ENCODE data around the gene RFXAP. TPM values are rescaled to one million over a fixed set of nuclear protein-coding genes. Genes with fewer than 3 reads are reported as not detected.
"Not testable (repeated sequence)": the region's sequence is repeated elsewhere in the genome, so short reads cannot be mapped to it uniquely, and the experiment has no call there.

RFXAP gene
- total RNA-seq, 1 donor: 3.7 TPM

DNA sequence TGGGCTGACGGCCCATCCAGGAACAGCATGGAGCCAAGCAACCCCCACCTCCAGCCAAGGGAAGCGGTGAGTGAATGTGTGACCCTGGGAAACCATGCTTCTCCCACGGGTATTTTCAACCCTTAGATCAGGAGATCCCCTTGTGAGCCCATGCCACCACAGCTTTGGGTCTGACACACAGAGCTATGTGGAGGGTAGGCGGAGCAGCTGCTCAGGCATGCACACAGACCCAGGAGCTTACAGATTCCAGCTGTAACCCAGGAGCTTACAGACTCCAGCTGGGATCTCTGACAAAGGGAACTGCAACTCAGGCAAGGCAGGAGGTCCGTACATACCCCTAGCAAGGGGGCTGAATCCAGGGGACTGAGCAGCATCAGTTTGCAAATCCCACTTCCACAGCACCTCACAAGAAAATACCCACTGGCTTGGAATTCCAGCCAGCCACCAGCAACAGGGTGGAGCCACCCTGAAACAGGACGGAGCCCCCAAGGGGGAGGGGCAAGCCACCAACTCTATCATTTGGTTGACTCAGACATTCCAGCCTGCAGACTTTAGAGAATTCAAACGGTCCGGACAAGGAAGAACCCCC, 40.8 kb upstream of the RFXAP start:
- TF ChIP-seq, protein P1, sequence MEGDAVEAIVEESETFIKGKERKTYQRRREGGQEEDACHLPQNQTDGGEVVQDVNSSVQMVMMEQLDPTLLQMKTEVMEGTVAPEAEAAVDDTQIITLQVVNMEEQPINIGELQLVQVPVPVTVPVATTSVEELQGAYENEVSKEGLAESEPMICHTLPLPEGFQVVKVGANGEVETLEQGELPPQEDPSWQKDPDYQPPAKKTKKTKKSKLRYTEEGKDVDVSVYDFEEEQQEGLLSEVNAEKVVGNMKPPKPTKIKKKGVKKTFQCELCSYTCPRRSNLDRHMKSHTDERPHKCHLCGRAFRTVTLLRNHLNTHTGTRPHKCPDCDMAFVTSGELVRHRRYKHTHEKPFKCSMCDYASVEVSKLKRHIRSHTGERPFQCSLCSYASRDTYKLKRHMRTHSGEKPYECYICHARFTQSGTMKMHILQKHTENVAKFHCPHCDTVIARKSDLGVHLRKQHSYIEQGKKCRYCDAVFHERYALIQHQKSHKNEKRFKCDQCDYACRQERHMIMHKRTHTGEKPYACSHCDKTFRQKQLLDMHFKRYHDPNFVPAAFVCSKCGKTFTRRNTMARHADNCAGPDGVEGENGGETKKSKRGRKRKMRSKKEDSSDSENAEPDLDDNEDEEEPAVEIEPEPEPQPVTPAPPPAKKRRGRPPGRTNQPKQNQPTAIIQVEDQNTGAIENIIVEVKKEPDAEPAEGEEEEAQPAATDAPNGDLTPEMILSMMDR (IDR thresholded peaks at IDR 0.05; ENCODE audit: insufficient read depth, low read length): no peak
- DNase-seq (ENCODE audit: low read depth): peak; percentile 23
- no peak overlapping the region for H3K4me3 ChIP-seq (ENCODE audit: low read depth, low read length)

DNA sequence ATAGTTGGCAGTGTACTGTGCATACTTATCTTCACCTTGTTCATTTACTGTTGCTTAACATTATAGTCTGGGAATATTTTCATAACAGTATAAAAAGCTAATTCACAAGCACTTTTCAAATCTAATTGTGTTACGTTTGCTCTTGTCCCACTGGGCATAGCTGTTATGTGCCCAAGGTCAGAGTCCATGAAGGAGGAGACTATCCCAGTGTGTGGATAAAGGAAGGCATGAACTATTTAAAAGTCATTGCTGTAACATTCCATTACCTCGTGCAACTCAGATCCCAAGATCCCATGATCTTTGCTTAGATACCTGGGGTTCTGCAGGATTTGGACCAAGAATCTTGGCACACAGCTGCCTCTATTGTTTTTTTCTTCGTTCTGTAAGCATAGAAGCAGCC, 35.1 kb upstream of the RFXAP start:
- no peak overlapping the region for H3K4me3 ChIP-seq (ENCODE audit: low read depth, low read length)
- TF ChIP-seq, protein P1 (IDR thresholded peaks at IDR 0.05; ENCODE audit: insufficient read depth, low read length): no peak
- DNase-seq (ENCODE audit: low read depth): no peak

DNA sequence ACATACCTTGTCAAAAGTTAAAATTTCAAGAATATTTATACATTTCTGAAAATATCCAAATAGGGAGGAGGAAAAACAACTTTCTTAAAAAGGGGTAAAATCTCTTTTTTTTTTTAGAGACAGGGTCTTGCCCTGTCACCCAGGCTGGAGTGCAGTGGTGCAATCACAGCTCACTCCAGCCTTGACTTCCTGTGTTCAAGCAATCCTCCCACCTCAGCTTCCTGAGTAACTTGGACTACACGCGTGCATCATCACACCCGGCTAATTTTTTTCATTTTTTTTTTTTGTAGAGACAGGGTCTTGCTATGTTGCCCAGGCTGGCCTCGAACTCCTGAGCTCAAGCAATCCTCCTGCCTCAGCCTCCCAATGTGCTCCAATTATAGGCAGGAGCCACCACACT, 32.8 kb upstream of the RFXAP start:
- not testable (repeated sequence) for DNase-seq (ENCODE audit: low read depth)

DNA sequence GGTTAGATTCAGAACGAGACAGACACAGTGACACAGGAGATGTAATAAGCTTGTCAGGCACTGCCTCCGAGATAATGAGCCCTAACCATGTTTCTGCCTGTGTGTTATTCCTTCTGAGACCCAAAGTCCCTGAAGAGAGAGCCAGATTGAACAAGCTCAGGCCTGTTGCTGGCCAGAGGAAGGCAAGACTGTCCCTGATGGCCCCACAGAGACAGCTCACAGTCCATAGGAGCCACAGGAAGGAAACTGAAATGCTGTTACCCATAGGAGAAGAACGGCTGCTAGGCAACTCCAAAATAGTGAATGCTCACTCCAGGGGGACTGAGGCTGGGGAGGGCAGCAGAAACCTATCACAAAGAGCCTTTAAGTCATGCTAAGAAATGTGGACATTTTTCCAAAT, 31.8 kb upstream of the RFXAP start:
- TF ChIP-seq, protein P1 (IDR thresholded peaks at IDR 0.05; ENCODE audit: insufficient read depth, low read length): no peak
- no peak for DNase-seq (ENCODE audit: low read depth)
- no peak overlapping the region for H3K4me3 ChIP-seq (ENCODE audit: low read depth, low read length)

More for the DNA sequence above, 32.8 kb upstream of the RFXAP start:
- not testable (repeated sequence) for H3K4me3 ChIP-seq (ENCODE audit: low read depth, low read length)

DNA sequence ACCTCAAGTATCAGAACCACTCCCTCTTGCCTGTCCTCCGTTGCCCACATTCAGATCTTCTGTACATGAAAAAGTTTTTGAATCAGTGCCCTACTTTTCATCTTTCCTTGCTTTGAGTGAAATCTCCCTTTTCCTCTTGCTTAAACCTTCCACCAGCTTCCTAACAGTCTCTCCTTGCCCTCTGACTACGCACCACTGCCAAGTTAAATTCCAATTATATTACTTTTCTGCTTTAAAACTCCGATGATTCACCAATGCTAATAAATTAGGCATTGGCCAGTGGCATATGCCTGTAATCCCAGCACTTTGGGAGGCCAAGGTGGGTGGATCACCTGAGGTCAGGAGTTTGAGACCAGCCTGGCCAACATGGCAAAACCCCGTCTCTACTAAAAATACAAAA, 30.7 kb upstream of the RFXAP start:
- TF ChIP-seq, protein P1 (IDR thresholded peaks at IDR 0.05; ENCODE audit: insufficient read depth, low read length): no peak
- DNase-seq (ENCODE audit: low read depth): peak; percentile 51
- no peak overlapping the region for H3K4me3 ChIP-seq (ENCODE audit: low read depth, low read length)

DNA sequence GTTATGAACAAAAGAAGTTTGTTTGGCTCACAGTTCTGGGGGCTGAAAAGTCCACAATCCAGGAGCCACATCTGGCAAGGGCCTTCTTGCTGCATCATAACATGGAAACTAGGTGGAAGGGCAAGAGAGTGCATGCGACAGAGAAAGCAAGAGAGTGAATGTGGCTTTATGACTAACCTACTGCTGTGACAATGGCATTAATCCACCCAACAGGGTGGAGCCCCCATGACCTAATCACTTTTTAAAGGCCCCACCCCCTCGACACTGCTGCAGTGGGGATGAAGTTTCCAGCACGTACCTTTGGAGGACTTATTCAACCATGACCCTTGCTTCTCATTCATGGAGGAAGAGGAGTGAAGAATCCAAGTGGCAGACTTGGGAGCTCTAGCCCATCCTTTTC, 30.0 kb upstream of the RFXAP start:
- TF ChIP-seq, protein P1 (IDR thresholded peaks at IDR 0.05; ENCODE audit: insufficient read depth, low read length): no peak
- no peak for DNase-seq (ENCODE audit: low read depth)

DNA sequence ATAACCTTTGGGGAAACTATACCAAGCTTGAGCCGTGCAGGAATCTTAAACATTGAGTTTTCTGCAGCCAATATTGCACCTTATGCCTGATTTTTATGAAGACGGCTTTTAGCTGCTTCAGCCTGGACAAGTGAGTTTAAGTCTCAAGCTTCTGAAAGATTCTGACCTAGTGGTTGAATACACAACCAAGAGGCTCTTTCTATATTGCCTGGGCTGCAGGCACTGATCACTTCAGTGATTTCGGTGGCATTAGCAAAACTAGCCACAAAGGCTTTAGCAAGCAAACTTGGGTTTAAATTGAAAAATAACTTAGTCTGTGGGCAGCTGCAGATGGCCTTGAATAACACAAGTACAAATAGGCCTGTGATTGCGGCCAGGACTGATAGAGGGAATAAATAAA, 29.3 kb upstream of the RFXAP start:
- H3K4me3 ChIP-seq (ENCODE audit: low read depth, low read length): no peak overlapping the region
- TF ChIP-seq, protein P1 (IDR thresholded peaks at IDR 0.05; ENCODE audit: insufficient read depth, low read length): no peak

More for the DNA sequence above, 30.0 kb upstream of the RFXAP start:
- no peak overlapping the region for H3K4me3 ChIP-seq (ENCODE audit: low read depth, low read length)

More for the DNA sequence above, 29.3 kb upstream of the RFXAP start:
- DNase-seq (ENCODE audit: low read depth): no peak
